Kidney tubule cell (primary cell): Measurements from ENCODE around the gene PPFIBP2.
A peak's percentile ranks its signal among the peaks of the same experiment; 100 is the strongest.
"Not testable (repeated sequence)": the region's sequence is repeated elsewhere in the genome, so short reads cannot be mapped to it uniquely, and the experiment has no call there.

ENCODE experiments used
- DNase-seq: peaks from one replicate; pipeline ENCODE4 v3.0.0-alpha.2; 2018; ENCODE audit warnings: low spot score

The PPFIBP2 gene

GRCh38 chr11:7499081-7499480, 14.7 kb upstream of the PPFIBP2 start:
- no peak for DNase-seq

DNA sequence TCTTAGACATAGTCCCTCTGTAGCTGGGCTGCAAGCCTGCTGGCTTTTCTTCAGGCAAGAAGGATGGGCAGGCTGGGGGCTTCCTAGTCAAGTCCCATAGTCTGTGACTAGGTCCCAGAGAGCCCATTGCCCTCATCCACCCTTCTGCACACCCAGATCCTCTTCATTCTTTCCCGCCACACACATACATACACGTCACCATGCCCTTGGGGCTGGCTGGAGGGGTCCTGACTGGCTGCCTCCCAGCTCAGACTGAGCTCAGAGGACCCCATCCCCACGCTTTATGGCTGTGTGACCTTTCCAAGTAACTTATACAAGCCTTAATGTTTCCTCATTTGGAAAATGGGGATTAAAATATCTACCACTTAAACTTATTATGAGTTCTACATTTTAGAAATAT, 13.5 kb upstream of the PPFIBP2 start:
- no peak for DNase-seq

GRCh38 chr11:7501251-7501650, 12.5 kb upstream of the PPFIBP2 start:
- DNase-seq: no peak

DNA sequence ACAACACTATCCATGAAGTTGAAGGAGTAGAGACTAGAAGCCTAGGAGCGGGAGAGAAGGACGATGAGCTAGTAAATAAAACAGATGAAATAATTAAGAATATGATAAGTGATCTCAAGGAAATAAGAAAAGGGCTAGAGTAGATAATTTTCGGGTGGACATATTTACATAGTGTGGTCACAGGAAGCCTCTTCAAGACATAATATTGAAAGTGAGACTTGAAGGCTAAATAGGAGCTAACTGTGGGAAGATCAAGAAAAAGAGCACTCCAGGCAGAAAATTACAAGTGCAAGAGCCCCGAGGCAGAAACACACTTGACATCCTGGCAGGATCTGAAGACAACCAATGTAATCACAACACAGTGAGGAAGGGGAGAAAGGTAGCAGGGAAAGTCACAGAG, 11.9 kb upstream of the PPFIBP2 start:
- no peak for DNase-seq

DNA sequence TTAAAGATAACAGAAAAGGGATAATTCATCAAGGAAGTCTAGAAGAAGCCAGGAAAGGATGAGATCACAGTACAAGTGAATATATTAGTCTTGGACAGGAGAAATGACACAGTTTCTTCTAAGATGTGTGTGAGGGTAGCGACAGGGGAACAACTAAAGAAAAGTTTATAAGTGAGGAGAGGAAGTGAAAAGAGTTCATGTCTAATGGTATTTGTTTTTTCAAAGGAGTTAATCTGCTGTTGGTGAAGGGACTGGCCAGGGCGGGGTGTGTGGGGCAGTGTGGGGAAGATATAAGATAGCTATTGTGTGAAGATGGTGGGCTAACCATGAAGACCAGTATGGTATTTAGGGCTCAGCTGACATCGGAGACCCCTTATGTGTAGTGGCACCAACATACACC, 7.6 kb upstream of the PPFIBP2 start:
- no peak for DNase-seq

GRCh38 chr11:7508087-7508486, 5.7 kb upstream of the PPFIBP2 start:
- no peak for DNase-seq

DNA sequence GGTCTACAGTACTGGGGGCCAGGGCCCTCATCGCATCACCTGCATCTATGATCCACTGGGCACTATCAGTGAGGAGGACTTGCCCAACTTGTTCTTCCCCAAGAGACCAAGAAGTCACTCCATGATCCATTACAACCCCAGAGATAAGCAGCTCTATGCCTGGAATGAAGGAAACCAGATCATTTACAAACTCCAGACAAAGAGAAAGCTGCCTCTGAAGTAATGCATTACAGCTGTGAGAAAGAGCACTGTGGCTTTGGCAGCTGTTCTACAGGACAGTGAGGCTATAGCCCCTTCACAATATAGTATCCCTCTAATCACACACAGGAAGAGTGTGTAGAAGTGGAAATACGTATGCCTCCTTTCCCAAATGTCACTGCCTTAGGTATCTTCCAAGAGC, 3.8 kb upstream of the PPFIBP2 start:
- DNase-seq: no peak

- peak; percentile 7 for DNase-seq
Measured at GRCh38 chr11:7511401-7511800, 2.4 kb upstream of the PPFIBP2 start.

DNA sequence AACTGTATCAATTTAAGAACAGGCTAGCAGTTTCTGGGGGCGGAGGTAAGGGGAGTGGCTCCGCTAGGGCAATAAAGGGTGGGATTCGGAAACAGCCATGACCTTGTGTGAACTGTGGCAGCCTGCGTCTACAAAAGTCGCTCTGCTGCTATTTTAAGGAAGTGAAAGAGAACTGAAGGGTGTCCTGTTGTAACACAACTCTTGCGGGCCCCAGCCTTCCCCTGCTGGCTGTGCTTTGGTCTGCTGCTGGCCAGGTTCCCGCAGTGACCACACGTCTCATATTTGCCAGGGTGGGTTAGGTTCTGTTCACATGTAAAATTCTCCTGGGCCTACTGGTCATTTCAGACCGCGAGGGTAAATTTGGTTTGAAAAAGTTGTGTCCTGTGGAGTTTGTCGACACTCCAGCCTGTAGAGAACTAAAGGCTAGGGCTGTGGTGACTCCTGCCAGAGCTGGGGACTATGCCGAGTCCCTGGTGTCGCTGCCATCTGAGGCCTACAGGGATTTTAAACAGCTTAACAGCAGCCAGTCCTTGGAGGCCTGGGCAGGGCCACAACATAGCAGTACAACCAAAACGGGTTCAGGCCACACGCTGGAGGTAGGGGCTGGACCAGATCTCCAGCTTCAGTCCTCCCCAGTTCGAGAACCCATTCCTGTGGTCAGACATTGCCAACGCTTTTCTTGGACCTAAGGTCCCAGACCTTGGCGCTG, 1.1 kb upstream of the PPFIBP2 start:
- DNase-seq: peak; percentile 42

DNA sequence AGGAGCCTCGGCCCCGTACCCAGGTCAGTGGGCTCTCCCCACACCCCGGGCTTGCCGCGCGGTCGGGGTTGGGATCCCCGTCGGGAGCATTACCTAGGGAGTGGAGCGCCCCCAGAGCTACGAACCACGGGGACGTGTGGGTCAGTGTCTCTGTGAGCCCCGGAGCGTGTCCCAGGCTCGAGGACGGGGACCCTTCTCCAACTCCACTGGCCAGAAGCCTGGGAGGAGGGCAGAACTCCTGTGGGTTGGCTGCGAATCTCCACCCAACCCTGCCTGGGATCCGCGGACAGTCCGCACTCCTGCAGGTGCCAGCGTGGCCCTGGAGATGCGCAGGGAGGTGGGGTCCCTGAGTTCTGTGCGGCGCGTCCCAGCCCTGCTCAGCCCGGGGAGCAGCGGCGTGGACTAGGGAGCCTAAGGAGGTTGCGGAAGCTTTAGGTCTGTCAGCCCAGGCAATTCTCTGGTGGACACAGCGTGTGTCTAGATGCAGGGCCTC, 346 bp downstream of the PPFIBP2 start:
- DNase-seq: peak; percentile 8

DNA sequence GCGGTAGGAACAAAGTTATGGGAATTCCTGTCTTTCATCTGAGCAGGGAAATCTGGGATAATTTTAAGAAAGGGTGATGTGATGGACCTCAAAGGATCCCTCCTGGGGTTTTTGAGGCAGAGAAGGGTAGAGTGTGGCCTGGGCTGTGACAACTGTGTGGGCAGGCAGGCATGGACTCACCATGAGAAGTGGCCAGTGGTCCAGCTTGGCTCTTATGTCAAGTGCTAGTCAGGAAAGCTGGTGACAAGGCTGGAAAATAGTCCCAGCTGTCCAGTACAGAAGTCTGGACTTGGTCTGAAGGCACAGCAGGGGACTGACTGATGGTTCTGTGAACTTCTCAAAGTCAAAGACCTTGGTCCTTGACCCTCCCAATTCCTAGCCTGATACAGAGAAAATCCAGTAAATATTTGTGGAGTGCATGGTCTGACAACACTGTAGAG, 1.7 kb downstream of the PPFIBP2 start:
- DNase-seq: no peak

DNA sequence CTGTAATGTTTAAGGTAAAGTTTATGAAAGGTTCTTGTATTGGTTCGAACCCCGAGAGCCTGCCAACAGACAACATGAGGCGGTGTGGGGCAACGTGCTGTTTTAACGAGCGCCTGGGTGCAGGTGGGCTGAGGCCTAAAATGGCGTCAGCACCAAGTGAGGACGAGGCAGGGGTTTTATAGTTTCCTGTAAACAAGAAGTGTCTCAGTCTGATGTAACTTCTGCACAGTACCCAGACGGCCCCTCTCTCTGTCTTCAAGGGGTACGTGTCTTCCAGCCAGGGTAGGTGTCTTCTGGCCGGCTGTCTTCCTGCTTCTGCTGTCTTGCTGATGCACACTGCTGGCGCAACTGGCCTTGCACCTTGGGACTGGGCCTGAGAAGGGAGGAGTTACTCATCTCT, 2.7 kb downstream of the PPFIBP2 start:
- no peak for DNase-seq

- not testable (repeated sequence) for DNase-seq
Measured at GRCh38 chr11:7517743-7518142, 3.9 kb downstream of the PPFIBP2 start.

GRCh38 chr11:7518811-7519562, 5.2 kb downstream of the PPFIBP2 start:
- DNase-seq: no peak

DNA sequence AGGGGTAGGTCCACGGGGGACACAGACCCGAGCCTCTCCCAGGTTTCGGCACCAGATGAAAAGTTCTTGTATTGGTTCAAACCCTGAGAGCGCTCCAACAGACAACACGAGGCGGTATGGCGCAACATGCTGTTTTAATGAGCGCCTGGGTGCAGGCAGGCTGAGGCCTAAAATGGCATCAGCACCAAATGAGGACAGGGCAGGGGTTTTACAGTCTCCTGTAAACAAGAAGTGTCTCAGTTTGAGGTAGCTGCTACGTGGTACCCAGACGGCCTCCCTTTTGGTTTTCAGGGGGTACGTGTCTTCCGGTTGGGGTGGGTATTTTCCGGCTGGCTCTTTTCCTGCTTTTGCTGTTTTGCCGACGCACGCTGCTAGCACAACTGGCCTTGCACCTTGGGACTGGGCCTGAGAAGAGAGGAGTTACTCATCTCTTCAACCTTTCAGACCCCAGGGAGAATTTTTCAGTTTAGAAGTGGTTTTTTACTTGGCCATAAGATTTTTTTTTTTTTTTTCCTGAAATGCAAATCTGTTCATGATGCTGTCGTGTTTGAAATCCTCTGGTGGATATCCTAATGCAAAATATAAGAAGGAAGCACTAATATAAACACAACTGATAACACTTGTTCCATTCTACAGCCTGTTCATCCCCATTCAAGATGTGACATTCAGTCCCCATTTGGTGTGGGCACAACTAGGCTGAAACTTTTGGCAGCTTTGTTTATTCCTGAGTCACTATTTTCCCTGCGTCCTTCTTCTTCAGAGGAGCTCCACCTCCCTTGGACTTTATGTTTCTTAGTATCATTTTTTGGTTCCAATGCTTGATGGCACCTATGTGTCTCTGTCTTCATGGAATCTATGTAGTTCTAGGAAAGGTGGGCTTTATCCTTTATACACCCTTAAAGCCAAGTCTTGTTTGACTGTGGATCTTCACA, 6.5 kb downstream of the PPFIBP2 start:
- DNase-seq: no peak

DNA sequence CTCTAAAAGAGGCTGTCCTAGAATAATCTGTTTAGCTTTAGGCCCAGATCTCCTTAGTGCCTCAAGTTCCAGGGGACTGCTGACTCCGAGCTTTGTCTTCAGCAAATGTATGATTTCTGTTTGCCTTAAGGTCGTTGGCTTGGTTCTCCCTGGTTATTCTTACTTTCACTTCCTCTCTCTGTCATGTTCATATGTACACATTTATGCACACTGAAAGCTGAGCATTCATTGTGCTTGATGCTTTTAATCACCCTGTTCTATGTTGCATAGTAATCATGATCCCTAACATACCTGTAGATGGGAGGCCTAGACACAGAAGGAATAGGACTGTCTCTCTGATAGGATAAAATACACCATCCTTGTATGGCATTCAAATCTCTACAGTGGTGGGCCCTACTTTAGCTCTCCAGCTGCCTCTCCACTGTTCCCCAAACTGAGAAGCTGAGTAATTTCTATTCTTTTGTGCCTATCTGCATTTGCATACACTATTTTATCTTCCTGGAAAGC, 7.2 kb downstream of the PPFIBP2 start:
- no peak for DNase-seq

GRCh38 chr11:7522121-7522520, 8.3 kb downstream of the PPFIBP2 start:
- no peak for DNase-seq

GRCh38 chr11:7522546-7522945, 8.7 kb downstream of the PPFIBP2 start:
- DNase-seq: no peak

- DNase-seq: no peak
Measured at GRCh38 chr11:7523416-7524210, 9.8 kb downstream of the PPFIBP2 start.

DNA sequence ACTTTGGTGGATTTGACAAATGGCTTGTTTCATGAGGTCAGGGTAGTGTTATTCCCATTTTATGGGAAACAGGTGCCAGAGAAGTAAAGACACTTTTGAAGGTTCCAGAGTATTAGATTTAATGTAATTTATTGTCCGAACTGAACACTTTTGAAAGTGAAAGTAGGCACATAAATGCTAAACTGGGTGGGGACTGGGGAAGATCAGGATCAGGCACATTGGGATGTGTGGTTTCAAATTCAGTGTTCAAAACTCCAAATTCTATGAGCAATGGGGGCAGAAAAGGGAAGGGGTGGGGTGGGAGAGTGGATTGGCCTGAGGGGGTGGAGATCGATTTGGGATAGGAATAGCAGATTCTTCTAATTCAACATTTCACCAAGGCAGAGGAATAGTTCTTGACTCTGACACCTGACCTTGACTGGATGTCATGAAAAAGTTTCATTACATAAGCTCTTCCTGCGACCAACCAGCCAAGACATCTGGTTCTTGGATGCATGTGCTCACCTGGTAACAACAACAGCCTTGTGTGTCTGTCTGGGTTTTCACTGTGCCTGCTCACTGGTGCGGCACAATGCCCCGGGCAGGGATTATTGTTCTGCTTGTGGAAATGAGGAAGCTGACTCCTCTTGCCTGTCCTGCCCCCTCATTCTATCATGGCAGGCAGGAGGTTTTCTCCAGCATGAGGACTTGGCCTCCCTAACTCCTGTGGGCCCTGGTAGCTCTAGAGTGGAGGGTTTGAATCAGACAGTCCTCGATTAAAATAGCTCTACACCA, 10.8 kb downstream of the PPFIBP2 start:
- peak; percentile 90 for DNase-seq

GRCh38 chr11:7525424-7525823, 11.6 kb downstream of the PPFIBP2 start:
- peak; percentile 72 for DNase-seq
